Gastroesophageal sphincter (tissue), 4 donors: ENCODE measurements around the gene HPN. TPM values are rescaled to one million over a fixed set of nuclear protein-coding genes. Genes with fewer than 3 reads are reported as not detected.

Experiments used
- ATAC-seq: fragments of 150-250 bp; one replicate; pipeline ENCODE4 v1.9.1; 2016; ENCODE audit warnings: mild to moderate bottlenecking, moderate library complexity
- H3K27ac ChIP-seq, 4 donors: fragments of 200-600 bp; sonication (generic) in 3 of 4; 1 replicate in 3 of 4; 2 replicates in 1 of 4; pipeline ENCODE4 v1.5.1; 2016 to 2019
- H3K27me3 ChIP-seq: fragments of 200-600 bp; sonication (generic); one replicate; pipeline ENCODE4 v1.5.1; 2019
- H3K36me3 ChIP-seq, 2 donors: fragments of 200-600 bp; sonication (generic); one replicate each; pipeline ENCODE4 v1.5.1; 2019; ENCODE audit warnings: control low read depth in 1 of 2
- H3K4me1 ChIP-seq, 3 donors: fragments of 200-600 bp; sonication (generic); 1 replicate in 2 of 3; 2 replicates in 1 of 3; pipeline ENCODE4 v1.5.1; 2016 to 2019; ENCODE audit warnings: control low read depth in 2 of 3
- H3K4me3 ChIP-seq, 2 donors: fragments of 200-600 bp; sonication (generic); one replicate each; pipeline ENCODE4 v1.5.1; 2019; ENCODE audit warnings: mild to moderate bottlenecking in 1 of 2, moderate library complexity in 1 of 2
- H3K9me3 ChIP-seq, 3 donors: fragments of 200-600 bp; sonication (generic); one replicate each; pipeline ENCODE4 v1.5.1; 2017 to 2019; ENCODE audit warnings: control low read depth in 2 of 3
- CTCF ChIP-seq, 4 experiments: fragments of 200-600 bp in 2 of 4; fragments of 450-650 bp in 2 of 4; sonication (generic) in 1 of 4; IDR thresholded peaks; one replicate each; pipeline ENCODE4 v1.5.1; 2017 to 2019; ENCODE audit warnings: antibody characterized with exemption in 4 of 4, mild to moderate bottlenecking in 2 of 4, moderate library complexity in 2 of 4
- EP300 ChIP-seq: sonication (generic); formaldehyde crosslinking; IDR thresholded peaks from one replicate; pipeline ENCODE4 v1.6.1; 2017; ENCODE audit warnings: antibody characterized with exemption, mild to moderate bottlenecking
- POLR2A ChIP-seq, 2 donors: fragments of 450-650 bp; IDR thresholded peaks; one replicate each; pipeline ENCODE4 v1.6.1; 2017; ENCODE audit warnings: antibody characterized with exemption in 2 of 2, mild to moderate bottlenecking in 2 of 2, moderate library complexity in 1 of 2
- POLR2AphosphoS5 ChIP-seq: sonication (generic); formaldehyde crosslinking; IDR thresholded peaks from one replicate; pipeline ENCODE4 v1.6.1; 2017; ENCODE audit warnings: antibody characterized with exemption
- WGBS, 2 donors: methylation state at CpG; one replicate each; pipeline ENCODE4 v1.1.5; 2018; ENCODE audit warnings: low coverage in 1 of 2; 5-methylcytosine and 5-hydroxymethylcytosine counted together
- total RNA-seq, 4 donors: library from RNA; depleted of rRNA; stranded (reverse); fragments of >200 nt; gene quantifications; one replicate each; pipeline ENCODE4 v1.1.0, GENCODE V29; 2016

The HPN gene
- total RNA-seq, 4 donors from 2014 or later: 0.17 to 1.2 (median 0.27) TPM; not detected in 1

- H3K27ac ChIP-seq: peak overlapping the region in 1 of 4 donors; percentile 91
- 80 to 98% methylated on average over 5 to 11 of the region's 15 CpGs for WGBS, 2 donors
- peaks cover 0 to 13% (median 0%) of the 10 kb centered on the region in 3 donors for H3K4me1 ChIP-seq
Measured at GRCh38 chr19:35112995-35113688, 71.6 kb downstream of the HPN start.

GRCh38 chr19:35114353-35115176 lies 73.0 kb downstream of the HPN start:
- H3K9me3 ChIP-seq: no peaks in the 10 kb centered on the region
- TF ChIP-seq EP300 (no peak), CTCF (IDR thresholded peaks at IDR 0.05) (peak in 3 of 4 experiments; percentile 88 to 95 (median 93)), POLR2AphosphoS5 (no peak), POLR2A (IDR thresholded peaks at IDR 0.05) (no peak)
- WGBS, 2 donors: 17 to 29% methylated on average over 4 to 9 of the region's 23 CpGs
- H3K36me3 ChIP-seq: no peaks in the 10 kb centered on the region
- H3K4me3 ChIP-seq: peak overlapping the region in 1 of 2 donors; percentile 42
- H3K27me3 ChIP-seq: peaks cover 29% of the 10 kb centered on the region
- H3K4me1 ChIP-seq: peaks cover 0 to 13% (median 0%) of the 10 kb centered on the region in 3 donors
- ATAC-seq: peak; percentile 74
- peak overlapping the region in 3 of 4 donors; percentile 35 to 91 (median 71) for H3K27ac ChIP-seq

More at GRCh38 chr19:35112995-35113688, 71.6 kb downstream of the HPN start:
- peaks cover 38% of the 10 kb centered on the region for H3K27me3 ChIP-seq
- no peaks in the 10 kb centered on the region for H3K9me3 ChIP-seq
- H3K4me3 ChIP-seq: no peak overlapping the region
- no peak for TF ChIP-seq POLR2A (IDR thresholded peaks at IDR 0.05)
- no peak for TF ChIP-seq CTCF (IDR thresholded peaks at IDR 0.05)
- TF ChIP-seq EP300: no peak
- TF ChIP-seq POLR2AphosphoS5: no peak
- no peaks in the 10 kb centered on the region for H3K36me3 ChIP-seq
- no peak for ATAC-seq

- Histone ChIP-seq H3K9me3 (no peaks in the 10 kb centered on the region), H3K4me3 (peak within 1 kb of the TSS in 1 of 2 donors; percentile 42), H3K36me3 (no peaks in the 10 kb centered on the region), H3K27me3 (peaks cover 24% of the 10 kb centered on the region), H3K4me1 (peaks cover 0 to 18% (median 0%) of the 10 kb centered on the region in 3 donors), H3K27ac (peak within 1 kb of the TSS in 3 of 4 donors; percentile 62 to 91 (median 71))
- TF ChIP-seq EP300 (no peak), POLR2AphosphoS5 (peak; percentile 17), CTCF (IDR thresholded peaks at IDR 0.05) (no peak), POLR2A (IDR thresholded peaks at IDR 0.05) (no peak)
- WGBS, 2 donors: 51% methylated on average over 4 of the region's 14 CpGs; no CpG with 5 or more reads in 1 of the 2 donors
- peak; percentile 23 for ATAC-seq
Measured at GRCh38 chr19:35115177-35115951, 73.8 kb downstream of the HPN start, which contains the start of gene FXYD3. TSS of gene FXYD3 (plus strand) at chr19:35115823. CDS start at chr19:35119377, 3,554 bp downstream.

Other genes with a start within 250 kb of the HPN start
- gene ZNF30, start 114.8 kb upstream of the HPN start, total RNA-seq: 1 to 10 TPM in 3 of 4 donors, under 1 TPM in 1; 0.94 to 2.8 (median 2.4) TPM
- 10 to 100 TPM in 1 of 4 donors, 1 to 10 TPM in 3; 6.5 to 10.2 (median 7.3) TPM for gene ZNF792, start 77.5 kb upstream of the HPN start, total RNA-seq
- 10 to 100 TPM; 22.0 to 40.0 (median 35.9) TPM for gene GRAMD1A, start 41.4 kb upstream of the HPN start, total RNA-seq
- gene SCN1B, start 11.3 kb upstream of the HPN start, total RNA-seq: 10 to 100 TPM in 2 of 4 donors, 1 to 10 TPM in 2; 5.3 to 13.2 (median 9.5) TPM
- 10 to 100 TPM in 1 of 4 donors, 1 to 10 TPM in 3; 1.2 to 38.8 (median 4.2) TPM for gene FXYD3, start 74.1 kb downstream of the HPN start, total RNA-seq
- 10 to 100 TPM; 24.8 to 47.9 (median 36.2) TPM for gene LGI4, start 93.3 kb downstream of the HPN start, total RNA-seq
- gene FXYD1, start 97.1 kb downstream of the HPN start, total RNA-seq: 100 to 1,000 TPM in 1 of 4 donors, 10 to 100 TPM in 3; 42.8 to 140 (median 52.7) TPM
- not detected for gene FXYD7, start 101.5 kb downstream of the HPN start, total RNA-seq
- 10 to 100 TPM; 18.8 to 42.5 (median 33.0) TPM for gene FXYD5, start 113.0 kb downstream of the HPN start, total RNA-seq
- not detected for gene FAM187B, start 187.0 kb downstream of the HPN start, total RNA-seq
- 1 to 10 TPM; 3.3 to 6.6 (median 5.2) TPM for gene LSR, start 207.3 kb downstream of the HPN start, total RNA-seq
- 100 to 1,000 TPM in 1 of 4 donors, 10 to 100 TPM in 3; 75.1 to 137 (median 93.0) TPM for gene USF2, start 227.2 kb downstream of the HPN start, total RNA-seq
- not detected for gene HAMP, start 240.8 kb downstream of the HPN start, total RNA-seq